GM13976 (cell line): ENCODE results near the gene KIF1B.
"Not testable (repeated sequence)": the region's sequence is repeated elsewhere in the genome, so short reads cannot be mapped to it uniquely, and the experiment has no call there.

Experiments used
- DNase-seq: peaks from one replicate; pipeline ENCODE4 v3.0.0; 2012; ENCODE audit warnings: low spot score
- CTCF ChIP-seq: IDR thresholded peaks from 2 replicates; pipeline ENCODE4 v1.5.1; 2012; ENCODE audit warnings: borderline replicate concordance, mild to moderate bottlenecking; ENCODE audit not compliant: insufficient read depth; ENCODE audit errors: extremely low read depth, missing control alignments, control extremely low read depth
- in situ Hi-C: fragments of 300-500 bp; cut with MboI; formaldehyde crosslinking; loops from one replicate; pipeline ENCODE4 v1.12.0; 2022; ENCODE audit warnings: low sequenced_read_pairs, mixed read lengths, inconsistent platforms; ENCODE audit not compliant: unreplicated experiment

Gene KIF1B

GRCh38 chr1:10193288-10193687, 17.1 kb upstream of the KIF1B start:
- in situ Hi-C loops = no loop called here
- DNase-seq = no peak
- TF ChIP-seq CTCF = no peak

- in situ Hi-C loops = no loop called here
- no peak for TF ChIP-seq CTCF
- no peak for DNase-seq
These were observed 14.8 kb upstream of the KIF1B start for GRCh38 chr1:10195570-10195969.

GRCh38 chr1:10196976-10197375, 13.4 kb upstream of the KIF1B start:
- in situ Hi-C loops = no loop called here
- TF ChIP-seq CTCF = no peak

GRCh38 chr1:10200620-10201019, 9.8 kb upstream of the KIF1B start:
- TF ChIP-seq CTCF = no peak
- in situ Hi-C loops = no loop called here
- DNase-seq = no peak

More at GRCh38 chr1:10196976-10197375, 13.4 kb upstream of the KIF1B start:
- DNase-seq = no peak

GRCh38 chr1:10204003-10204642, 6.2 kb upstream of the KIF1B start:
- DNase-seq = no peak
- TF ChIP-seq CTCF = no peak
- in situ Hi-C loops = no loop called here

- in situ Hi-C loops, DNase-seq: not testable (repeated sequence)
These were observed 5.2 kb upstream of the KIF1B start for GRCh38 chr1:10205206-10205605.

- in situ Hi-C loops = no loop called here
- no peak for TF ChIP-seq CTCF
- no peak for DNase-seq
These were observed 2.6 kb upstream of the KIF1B start for GRCh38 chr1:10207810-10208209.
